Nephron (organoid): ENCODE data around the gene ONECUT2.
"Not testable (repeated sequence)": the region's sequence is repeated elsewhere in the genome, so short reads cannot be mapped to it uniquely, and the experiment has no call there.

ENCODE experiments used
- H3K27ac Mint-ChIP-seq, 3 experiments: 2 replicates each; pipeline ENCODE4 v1.8.0; 2020; ENCODE audit warnings: mixed read lengths in 3 of 3, mild to moderate bottlenecking in 2 of 3, moderate library complexity in 1 of 3
- H3K27me3 Mint-ChIP-seq: 2 replicates; pipeline ENCODE4 v1.8.0; 2021; ENCODE audit warnings: low read depth, mild to moderate bottlenecking, moderate library complexity, mixed read lengths
- H3K36me3 Mint-ChIP-seq: 2 replicates; pipeline ENCODE4 v1.8.0; 2020; ENCODE audit warnings: low read depth, mixed read lengths
- H3K4me1 Mint-ChIP-seq: 2 replicates; pipeline ENCODE4 v1.8.0; 2020; ENCODE audit warnings: mixed read lengths
- H3K4me3 Mint-ChIP-seq, 3 experiments: 2 replicates each; pipeline ENCODE4 v1.8.0; 2020; ENCODE audit warnings: mild to moderate bottlenecking in 3 of 3, mixed read lengths in 3 of 3, moderate library complexity in 2 of 3
- H3K9me3 Mint-ChIP-seq: 2 replicates; pipeline ENCODE4 v1.8.0; 2020; ENCODE audit warnings: mixed read lengths
- CTCF ChIP-seq, 3 experiments: fragments of 200-600 bp; sonication (generic); IDR thresholded peaks; one replicate each; pipeline ENCODE4 v1.5.0; 2021; ENCODE audit warnings: antibody characterized with exemption in 3 of 3; ENCODE audit not compliant: unreplicated experiment in 3 of 3

ONECUT2 gene

GRCh38 chr18:57434536-57435494 is at the start of gene ONECUT2:
TSS of gene ONECUT2 (plus strand) at chr18:57435374. CDS start at chr18:57435717, 343 bp downstream.
- Mint-ChIP-seq H3K27ac (no peak within 1 kb of the TSS), H3K4me1 (peaks cover 39% of the 10 kb centered on the region), H3K27me3 (peaks cover 99% of the 10 kb centered on the region), H3K4me3 (peak within 1 kb of the TSS; percentile 86 to 88 (median 86)), H3K36me3 (no peaks in the 10 kb centered on the region), H3K9me3 (no peaks in the 10 kb centered on the region)
- TF ChIP-seq CTCF (IDR thresholded peaks at IDR 0.05; ENCODE audit: unreplicated experiment in 3 of 3) = no peak

GRCh38 chr18:57389271-57389670 is 45.9 kb upstream of the ONECUT2 start:
- Mint-ChIP-seq H3K4me3 (no peak overlapping the region), H3K36me3 (no peaks in the 10 kb centered on the region), H3K27me3 (peaks cover 10% of the 10 kb centered on the region), H3K9me3 (no peaks in the 10 kb centered on the region), H3K27ac (no peak overlapping the region), H3K4me1 (no peaks in the 10 kb centered on the region)
- TF ChIP-seq CTCF (IDR thresholded peaks at IDR 0.05; ENCODE audit: unreplicated experiment in 3 of 3) = no peak

DNA sequence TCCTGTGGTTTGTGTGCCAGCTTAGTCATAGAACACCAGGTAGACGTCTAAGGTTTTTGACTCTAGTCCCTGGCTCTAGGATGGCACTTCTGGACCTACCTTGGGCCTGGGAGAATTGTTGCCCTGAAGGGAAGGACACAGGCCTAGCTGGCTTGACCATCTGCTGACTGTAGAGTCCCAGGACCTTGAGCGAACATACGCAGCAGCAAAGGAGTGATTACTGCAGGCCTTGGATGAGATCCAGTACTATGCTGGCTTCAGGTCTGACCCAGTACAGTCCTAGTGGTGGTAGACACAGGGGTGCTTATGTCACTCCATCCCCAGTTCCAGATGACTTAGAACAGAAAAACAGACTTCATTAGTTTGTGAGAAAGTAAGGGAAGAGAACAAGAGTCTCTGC is 45.1 kb upstream of the ONECUT2 start:
- H3K36me3 Mint-ChIP-seq = no peaks in the 10 kb centered on the region
- no peak overlapping the region for H3K27ac Mint-ChIP-seq
- peaks cover 10% of the 10 kb centered on the region for H3K27me3 Mint-ChIP-seq
- H3K4me1 Mint-ChIP-seq = no peaks in the 10 kb centered on the region
- peaks cover 2% of the 10 kb centered on the region for H3K9me3 Mint-ChIP-seq
- no peak overlapping the region for H3K4me3 Mint-ChIP-seq
- TF ChIP-seq CTCF (IDR thresholded peaks at IDR 0.05; ENCODE audit: unreplicated experiment in 3 of 3) = no peak

- H3K4me1 Mint-ChIP-seq, H3K27me3 Mint-ChIP-seq, H3K36me3 Mint-ChIP-seq, H3K27ac Mint-ChIP-seq, H3K4me3 Mint-ChIP-seq: not testable (repeated sequence)
- peaks cover 15% of the 10 kb centered on the region for H3K9me3 Mint-ChIP-seq
Measured at GRCh38 chr18:57394749-57395148, 40.4 kb upstream of the ONECUT2 start.

GRCh38 chr18:57396831-57397230 is 38.3 kb upstream of the ONECUT2 start:
- not testable (repeated sequence) for H3K27ac Mint-ChIP-seq, H3K4me3 Mint-ChIP-seq, H3K36me3 Mint-ChIP-seq, H3K4me1 Mint-ChIP-seq, H3K27me3 Mint-ChIP-seq
- peaks cover 15% of the 10 kb centered on the region for H3K9me3 Mint-ChIP-seq

DNA sequence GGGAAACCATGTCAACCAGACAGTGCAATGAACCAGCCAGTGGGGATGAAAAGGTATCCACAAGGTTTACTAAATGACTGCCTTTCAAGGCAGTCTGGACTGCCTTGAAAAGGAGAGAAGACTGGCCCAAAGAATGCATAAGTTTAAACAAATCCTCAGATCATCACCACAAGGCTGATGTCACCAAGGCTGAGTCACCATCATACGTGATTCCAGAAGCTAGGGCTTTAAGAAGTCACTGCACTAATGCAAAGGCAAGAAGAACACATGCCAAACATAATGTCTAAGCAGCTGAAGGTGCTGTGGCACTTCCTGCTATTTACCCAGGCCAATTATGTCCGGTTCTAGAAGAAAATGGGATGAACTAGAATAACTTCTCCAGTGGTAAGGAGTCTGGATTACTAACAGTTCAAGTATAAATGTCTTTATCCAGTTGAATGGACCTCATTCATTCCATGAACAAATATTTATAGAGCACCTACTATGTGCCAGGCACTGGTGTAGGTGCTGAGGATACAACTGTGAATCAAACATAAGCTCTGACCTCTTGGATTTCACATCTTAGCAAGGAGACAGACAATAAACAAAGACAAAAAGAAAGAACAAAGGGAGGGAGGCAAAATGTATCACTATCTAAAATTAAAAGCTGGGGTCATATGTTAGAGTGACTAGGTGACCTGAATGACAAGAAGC is 37.6 kb upstream of the ONECUT2 start:
- no peak for TF ChIP-seq CTCF (IDR thresholded peaks at IDR 0.05; ENCODE audit: unreplicated experiment in 3 of 3)
- Mint-ChIP-seq H3K27me3 (peaks cover 14% of the 10 kb centered on the region), H3K4me1 (no peaks in the 10 kb centered on the region), H3K36me3 (no peaks in the 10 kb centered on the region), H3K27ac (no peak overlapping the region), H3K4me3 (no peak overlapping the region), H3K9me3 (peaks cover 15% of the 10 kb centered on the region)
